Stimulated activated CD8-positive, alpha-beta memory T cell treated with anti-CD3 and anti-CD28 coated beads, Interleukin-12 subunit alpha, Interleukin-12 subunit beta, amount 100 ng/mL, for 1 hour (primary cell): ENCODE measurements around the gene IRAG1.

Experiments
- DNase-seq: peaks from one replicate; pipeline ENCODE4 v3.0.0-alpha.2; 2020; ENCODE audit warnings: low read depth

IRAG1 gene

GRCh38 chr11:10645212-10645795 lies 48.3 kb downstream of the IRAG1 start:
- DNase-seq, result no peak
